Measurements from ENCODE around the gene CHSY1. TPM values are rescaled to one million over a fixed set of nuclear protein-coding genes. Genes with fewer than 3 reads are reported as not detected.

The CHSY1 gene
- total and polyA plus RNA-seq, 2 of the 4 experiments (the other 2 are of a cell fraction) = 40.9 to 53.2 TPM

- peak overlapping the region; percentile 93 for H2BK20ac ChIP-seq (ENCODE audit: low read depth, low read length)
- dilution Hi-C loops (cut with HindIII; ENCODE audit: low sequenced_read_pairs, unreplicated experiment) (no loop called here), in situ Hi-C loops (cut with MboI; ENCODE audit: low sequenced_read_pairs) (no loop called here), intact Hi-C loops (cut with micrococcal nuclease) (loop anchor here (2.0 to 5.0 kb wide), 3 partner anchors 62 to 172 kb away; no protein-coding TSS in a partner anchor)
- H3K56ac ChIP-seq (ENCODE audit: extremely low read depth, insufficient read depth, low read length) = peak overlapping the region; percentile 99
- H3K4me1 ChIP-seq (ENCODE audit: control insufficient read depth, insufficient read depth, low read length) = peaks cover 37% of the 10 kb centered on the region
- peaks cover 15% of the 10 kb centered on the region for H4K20me1 ChIP-seq (ENCODE audit: insufficient read depth, low read length)
- CTCF ChIA-PET = interaction anchor here (0.6 to 1.2 kb wide), 5 partner anchors 12 to 57 kb away, joined by 3 to 5 read pairs (median 4); no protein-coding TSS in a partner anchor
- H2BK5ac ChIP-seq (ENCODE audit: low read depth, low read length, poor library complexity, severe bottlenecking) = peak overlapping the region; percentile 99
- no peaks in the 10 kb centered on the region for H3K9me3 ChIP-seq (ENCODE audit: control insufficient read depth, insufficient read depth, low read length)
- H3K9me1 ChIP-seq (ENCODE audit: insufficient read depth, low read length) = peaks cover 24% of the 10 kb centered on the region
- H3K27ac ChIP-seq (ENCODE audit: insufficient read depth, low read length) = peak overlapping the region; percentile 100
- H3K18ac ChIP-seq (ENCODE audit: low read depth, low read length) = peak overlapping the region; percentile 97
- H3K14ac ChIP-seq (replicated peaks; ENCODE audit: low read depth, low read length) = peak overlapping the region; percentile 81
- H3K4ac ChIP-seq (ENCODE audit: low read depth, low read length) = peak overlapping the region; percentile 96
- WGBS, 2 experiments (ENCODE audit: extremely low coverage in 2 of 2, insufficient read length in 1 of 2) = 0% methylated on average over 5 of the region's 29 CpGs; no CpG with 5 or more reads in 1 of the 2 experiments
- no peaks in the 10 kb centered on the region for H3K27me3 ChIP-seq (ENCODE audit: control insufficient read depth, insufficient read depth, low read length)
- H2AK5ac ChIP-seq (ENCODE audit: low read depth, low read length) = peak overlapping the region; percentile 99
- peak overlapping the region; percentile 91 to 97 for H4K8ac ChIP-seq (ENCODE audit: low read depth in 2 of 2, low read length in 2 of 2)
- H2BK15ac ChIP-seq (ENCODE audit: low read depth, low read length) = peak overlapping the region; percentile 96; the same call in 2 of the 3 replicates
- H3K23ac ChIP-seq (ENCODE audit: low read depth, low read length) = peak overlapping the region; percentile 88
- H3K9ac ChIP-seq (ENCODE audit: low read depth, low read length) = peak overlapping the region; percentile 98
- BruUV-seq (replicated peaks) = no TSS peak
- H4K5ac ChIP-seq (ENCODE audit: low read depth, low read length) = peak overlapping the region; percentile 88
- peaks cover 6% of the 10 kb centered on the region for H3K36me3 ChIP-seq (ENCODE audit: control insufficient read depth, insufficient read depth, low read length)
- peak overlapping the region; percentile 88 for H2AK9ac ChIP-seq (replicated peaks; ENCODE audit: low read depth, low read length, poor library complexity)
- ATAC-seq (ENCODE audit: low read depth) = peak; percentile 47
- H3K4me2 ChIP-seq (ENCODE audit: low read depth, low read length) = peak overlapping the region; percentile 72
- peak overlapping the region; percentile 82 for H2AFZ ChIP-seq (replicated peaks; ENCODE audit: low read length, poor library complexity)
- H2BK120ac ChIP-seq (ENCODE audit: low read depth, low read length) = peak overlapping the region; percentile 87
- peak overlapping the region; percentile 38 for H3K4me3 ChIP-seq (ENCODE audit: insufficient read depth, low read depth, low read length)
- H3K79me1 ChIP-seq (ENCODE audit: low read depth in 1 of 2, low read length in 2 of 2) = peaks cover 0 to 78% of the 10 kb centered on the region in 2 experiments; a peak in 2 of 4 replicates
- DNase-seq = peak; percentile 91
- H4K91ac ChIP-seq (ENCODE audit: insufficient read depth, low read depth, low read length) = peak overlapping the region; percentile 98
- POLR2A ChIA-PET (ENCODE audit: unreplicated experiment) = no interaction called here
- TF ChIP-seq RAD21 (IDR thresholded peaks at IDR 0.05; ENCODE audit: low read length) (no peak; the same call in 1 of the 2 replicates), POLR2A (IDR thresholded peaks at IDR 0.05; ENCODE audit: low read depth, low read length) (peak; percentile 72), MAFK (IDR thresholded peaks at IDR 0.05; ENCODE audit: low read depth, low read length) (0 out of 2 replicates have a peak, but pooled peaks have one; percentile 35), CTCF (conservative IDR thresholded peaks at IDR 0.05; ENCODE audit: low read depth, low read length) (no peak), RCOR1 (IDR thresholded peaks at IDR 0.05; ENCODE audit: insufficient replicate concordance, low read length) (no peak), CHD1 (IDR thresholded peaks at IDR 0.05; ENCODE audit: low read depth, low read length) (peak; percentile 41; the same call in 1 of the 2 replicates), MXI1 (IDR thresholded peaks at IDR 0.05; ENCODE audit: borderline replicate concordance, low read depth, low read length) (no peak), BHLHE40 (IDR thresholded peaks at IDR 0.05; ENCODE audit: low read depth, low read length) (peak; percentile 63), MAZ (IDR thresholded peaks at IDR 0.05; ENCODE audit: borderline replicate concordance, low read depth, low read length) (0 out of 2 replicates have a peak, but pooled peaks have one; percentile 6), ELK1 (IDR thresholded peaks at IDR 0.05; ENCODE audit: borderline replicate concordance, low read depth, low read length) (no peak), NFE2L2 (IDR thresholded peaks at IDR 0.05; ENCODE audit: low read depth, low read length) (no peak), FOS (IDR thresholded peaks at IDR 0.05; ENCODE audit: low read depth, low read length) (no peak), SMC3 (IDR thresholded peaks at IDR 0.05; ENCODE audit: low read depth, low read length) (no peak)
Observed at GRCh38 chr15:101188637-101189408, 63.0 kb downstream of the CHSY1 start.
